ENCODE results near the gene HK2.
A peak's percentile ranks its signal among the peaks of the same experiment; 100 is the strongest.
"Not testable (repeated sequence)": the region's sequence is repeated elsewhere in the genome, so short reads cannot be mapped to it uniquely, and the experiment has no call there.

HK2 gene

GRCh38 chr2:74906395-74906794, 72.5 kb downstream of the HK2 start:
- no peak for DNase-seq

- not testable (repeated sequence) for DNase-seq
Observed at GRCh38 chr2:74907560-74907959, 73.6 kb downstream of the HK2 start.

- no peak for DNase-seq
Observed at GRCh38 chr2:74908748-74909444, 75.0 kb downstream of the HK2 start.

DNA sequence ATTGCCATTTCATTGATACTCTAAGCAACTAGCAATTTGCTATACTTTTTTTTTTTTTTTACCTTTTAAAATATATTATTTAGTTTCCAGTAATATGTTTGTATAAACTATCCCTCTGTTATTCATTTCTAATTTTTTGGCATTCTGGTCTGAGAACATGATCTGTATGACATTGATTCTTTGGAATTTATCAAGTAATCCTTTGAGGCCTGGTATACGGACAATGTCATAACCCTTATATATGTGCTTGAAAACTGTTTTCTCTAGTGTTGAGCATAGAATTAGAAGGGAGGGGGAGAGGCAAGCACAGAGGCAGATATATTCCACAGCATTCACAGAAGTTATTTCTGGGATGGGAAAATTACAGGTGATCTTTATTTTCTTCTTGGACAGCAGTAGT, 76.3 kb downstream of the HK2 start:
- no peak for DNase-seq

GRCh38 chr2:74911061-74911460, 77.1 kb downstream of the HK2 start:
- DNase-seq: no peak

DNA sequence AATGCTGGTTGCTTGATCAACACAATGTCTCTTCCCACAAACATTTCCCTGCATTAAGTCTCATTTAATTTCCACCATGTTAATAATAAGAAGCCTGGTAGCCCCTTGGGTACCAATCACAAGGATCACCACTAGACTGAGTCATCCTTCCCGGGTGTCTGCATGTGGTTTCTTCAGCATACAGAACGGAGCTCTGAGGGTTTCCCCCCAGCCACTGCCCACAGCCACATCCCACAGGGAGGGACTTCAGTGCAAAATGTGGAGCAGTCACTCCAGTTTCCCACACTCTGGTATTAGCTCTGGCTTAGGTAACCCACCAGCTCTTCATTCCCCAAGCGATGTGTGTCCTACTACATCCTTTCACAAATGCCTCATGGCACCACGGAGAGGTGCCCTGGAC, 81.8 kb downstream of the HK2 start:
- DNase-seq: no peak

GRCh38 chr2:74916394-74916793, 82.5 kb downstream of the HK2 start:
- no peak for DNase-seq

GRCh38 chr2:74917702-74918619, 84.0 kb downstream of the HK2 start:
- no peak for DNase-seq

DNA sequence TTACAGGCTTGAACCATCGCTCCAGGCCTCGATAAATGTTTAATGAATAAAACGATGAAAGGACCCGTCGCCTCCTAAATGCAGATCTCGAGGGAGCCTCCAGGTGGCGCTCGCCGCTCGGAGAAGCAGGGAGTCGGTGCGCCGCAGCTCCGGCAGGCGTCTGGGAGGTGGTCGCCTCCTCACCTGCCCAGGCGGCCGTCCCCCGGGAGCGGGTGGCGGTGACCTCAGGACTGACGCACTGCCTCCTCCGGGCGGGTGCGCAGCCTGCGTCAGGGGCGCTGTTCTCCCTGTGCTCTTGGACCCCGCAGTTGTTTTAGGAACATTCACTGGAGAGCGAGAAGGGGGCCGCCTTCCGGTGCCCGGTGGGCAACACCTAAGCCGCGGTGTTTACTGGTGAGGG, 85.9 kb downstream of the HK2 start:
- DNase-seq: peak; percentile 54

GRCh38 chr2:74921236-74921736, 87.4 kb downstream of the HK2 start:
- DNase-seq: no peak

- no peak for DNase-seq
Observed at GRCh38 chr2:74922592-74923227, 88.8 kb downstream of the HK2 start.

DNA sequence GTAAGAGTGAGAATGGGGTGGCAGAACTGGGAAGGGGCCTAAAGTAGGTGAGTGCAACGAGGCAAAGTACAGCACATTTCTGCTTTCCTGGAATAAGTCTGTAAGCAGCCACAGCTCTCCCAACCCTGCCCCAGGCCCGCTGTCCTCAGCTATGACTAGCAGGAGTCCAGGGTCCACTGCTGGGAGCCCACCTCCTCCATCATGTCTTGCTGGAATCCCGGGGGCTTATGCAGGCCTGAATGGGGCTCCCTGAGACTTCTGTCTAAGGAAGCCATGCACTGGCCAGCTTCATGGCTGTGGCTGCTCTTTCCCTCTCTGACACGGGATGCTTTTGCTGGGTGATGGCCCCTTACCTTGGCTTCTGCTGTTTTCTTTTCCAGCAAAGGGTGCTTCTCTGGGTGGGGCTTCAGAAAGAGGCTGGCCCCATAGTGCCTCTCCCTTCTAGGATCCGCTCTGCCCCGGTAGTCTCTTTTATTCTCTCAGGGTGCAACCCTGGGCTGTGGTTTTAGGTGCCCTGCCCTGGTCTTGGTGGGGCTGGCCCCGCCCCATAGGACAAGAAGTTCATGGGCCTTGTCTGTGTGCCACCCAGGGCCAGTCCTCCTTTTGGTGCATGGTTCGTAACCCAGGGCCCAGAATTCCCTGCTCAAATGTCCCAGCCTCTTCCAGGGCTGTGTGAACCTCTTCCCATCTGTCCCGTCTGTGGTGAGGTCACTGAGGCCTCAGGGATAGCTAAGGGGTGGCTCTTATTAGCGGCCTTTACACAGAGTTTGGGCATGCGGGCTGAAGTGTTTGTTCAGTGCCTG, 90.7 kb downstream of the HK2 start:
- no peak for DNase-seq

GRCh38 chr2:74925361-74925786, 91.4 kb downstream of the HK2 start:
- DNase-seq: no peak

DNA sequence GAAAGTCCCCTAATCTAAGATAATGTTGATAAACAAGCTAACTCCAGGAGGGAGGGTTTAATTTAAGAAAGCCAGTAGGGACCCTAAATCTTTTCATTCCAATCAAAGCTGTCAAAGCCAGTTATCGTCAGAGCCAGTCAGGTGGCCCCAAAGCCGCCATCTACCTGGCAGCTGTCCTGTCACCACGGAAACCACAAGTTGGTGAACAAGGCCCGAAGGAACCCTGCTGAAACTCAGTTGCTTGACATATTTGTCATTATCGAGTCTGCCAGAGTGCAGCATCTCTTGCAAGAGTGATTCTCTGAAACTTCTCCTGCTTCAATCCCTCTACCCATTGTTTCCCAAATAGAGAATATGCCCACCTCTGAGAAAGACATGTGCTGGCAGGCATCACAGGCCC, 93.7 kb downstream of the HK2 start:
- DNase-seq: no peak

- no peak for DNase-seq
Observed at GRCh38 chr2:74930811-74931486, 97.0 kb downstream of the HK2 start.

DNA sequence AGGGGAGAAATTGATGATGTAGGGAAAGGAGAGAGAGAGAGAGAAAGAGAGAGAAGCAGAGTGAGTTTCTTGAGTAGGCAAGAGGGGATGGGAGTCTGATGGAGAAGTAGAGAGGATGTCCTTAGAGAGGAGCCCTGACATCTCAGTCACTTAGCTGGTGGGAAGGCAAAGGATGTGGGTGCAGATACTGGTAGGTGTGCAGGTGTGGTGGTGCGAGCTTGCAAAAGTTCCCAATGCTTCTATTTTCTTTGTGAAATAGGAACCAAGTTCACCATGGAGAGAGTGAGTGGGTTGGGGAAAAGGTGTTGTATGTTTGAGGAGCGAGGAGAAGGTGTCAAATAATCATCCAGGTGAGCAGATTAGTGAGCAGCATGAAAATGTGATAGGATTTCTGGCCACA, 98.0 kb downstream of the HK2 start:
- DNase-seq: no peak

DNA sequence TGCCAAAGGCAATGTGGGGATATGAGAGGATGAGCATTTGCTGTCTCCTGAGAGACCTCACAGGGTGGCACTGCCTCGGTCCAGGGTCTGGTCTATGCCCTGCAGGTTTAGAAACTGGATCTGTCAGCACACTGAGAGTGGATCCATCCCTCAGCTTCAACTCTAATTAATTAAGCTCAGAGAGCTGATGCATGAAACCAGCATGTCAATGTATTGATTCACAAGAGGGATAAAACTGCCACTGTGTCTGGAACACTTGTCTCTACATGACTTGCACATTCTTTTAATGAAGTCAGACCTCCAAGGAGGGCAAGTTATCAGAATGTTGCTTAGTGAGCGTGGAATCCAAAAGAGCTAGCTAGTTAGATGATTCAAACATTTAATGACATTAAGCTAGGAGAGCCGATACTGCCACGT, 102.1 kb downstream of the HK2 start:
- no peak for DNase-seq

DNA sequence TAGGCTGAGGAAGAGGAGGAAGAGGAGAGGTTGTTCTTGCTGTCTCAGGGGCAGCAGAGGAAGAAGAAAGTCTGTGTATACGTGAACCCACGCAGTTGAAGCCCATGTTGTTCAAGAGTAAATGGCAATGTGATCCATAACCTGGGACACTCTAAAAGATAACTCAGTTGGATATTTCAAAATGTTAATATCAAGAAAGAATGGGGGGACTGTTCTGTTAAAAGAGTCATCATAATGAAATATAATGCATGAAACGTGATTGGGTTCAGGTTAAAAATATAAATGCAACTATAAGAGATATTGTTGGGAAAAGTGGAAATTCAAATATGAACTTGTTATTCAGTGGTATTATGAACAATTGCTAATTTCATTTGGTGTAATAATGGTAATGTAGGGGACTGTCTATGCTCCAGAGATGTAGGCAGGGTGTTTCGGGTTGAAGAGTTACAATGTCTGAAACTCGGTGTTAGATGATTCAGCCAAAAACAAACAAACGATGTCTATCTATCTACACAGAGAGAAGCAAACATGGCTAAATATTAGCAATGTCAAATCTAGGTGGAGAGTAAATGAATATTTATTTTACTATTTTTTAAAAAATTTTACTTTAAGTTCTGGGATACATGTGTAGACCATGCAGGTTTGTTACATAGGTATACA, 103.4 kb downstream of the HK2 start:
- DNase-seq: no peak

DNA sequence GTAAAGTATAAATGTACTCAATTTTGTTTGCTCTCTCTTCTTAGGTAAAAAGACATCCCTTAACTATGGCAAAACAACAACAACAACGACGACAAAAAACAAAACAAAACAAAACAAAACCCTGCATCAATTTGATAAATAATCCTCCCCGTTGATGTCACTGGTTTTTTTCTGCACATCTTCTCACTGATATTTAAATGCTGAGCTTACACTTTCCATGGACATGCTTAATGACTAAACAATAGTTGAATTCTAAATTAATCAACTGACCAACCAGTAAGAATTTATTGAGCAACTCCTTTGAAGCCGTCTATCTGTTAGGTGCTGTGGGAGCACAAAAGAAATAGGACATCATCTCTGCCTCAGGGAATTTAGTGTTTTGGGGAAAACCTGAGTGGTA, 104.3 kb downstream of the HK2 start:
- DNase-seq: no peak

- no peak for DNase-seq
Observed at GRCh38 chr2:74939919-74940812, 106.2 kb downstream of the HK2 start.

Measured in midbrain (tissue), 1 donor.